Loucy (cell line): Measurements from ENCODE around the gene ACTL8.

Experiments
- EZH2phosphoT487 ChIP-seq: fragments of 200-600 bp; IDR thresholded peaks from 2 replicates; pipeline ENCODE4 v1.6.1; 2018; ENCODE audit warnings: antibody characterized with exemption, mild to moderate bottlenecking, moderate library complexity, borderline replicate concordance
- TF ChIP-seq, protein P1 (sequence below): fragments of 200-600 bp; sonication (generic); conservative IDR thresholded peaks from 2 replicates; pipeline ENCODE4 v1.5.1; 2014; ENCODE audit warnings: mild to moderate bottlenecking, antibody characterized with exemption, low read length

DNA sequence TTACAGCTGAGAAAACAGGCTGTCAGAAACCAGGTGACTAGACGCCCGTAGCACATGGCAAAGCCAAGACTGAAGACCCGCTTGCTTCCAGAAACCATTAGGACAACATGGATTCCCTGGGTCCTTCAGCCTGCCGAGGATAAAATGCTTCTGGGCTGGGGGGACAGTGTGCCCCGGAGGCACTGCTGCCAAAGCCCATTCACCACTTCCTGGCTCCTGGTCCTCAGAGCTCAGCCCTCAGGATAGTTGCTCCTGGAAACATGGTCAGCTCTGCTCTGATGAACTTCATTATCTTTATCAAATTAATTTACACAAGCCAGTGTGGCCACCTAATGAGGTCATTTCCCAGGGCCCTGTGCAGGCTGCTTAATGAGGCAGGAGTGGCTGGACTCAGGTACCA lies 41.1 kb upstream of the ACTL8 start:
- TF ChIP-seq EZH2phosphoT487, result no peak
- TF ChIP-seq, protein P1, sequence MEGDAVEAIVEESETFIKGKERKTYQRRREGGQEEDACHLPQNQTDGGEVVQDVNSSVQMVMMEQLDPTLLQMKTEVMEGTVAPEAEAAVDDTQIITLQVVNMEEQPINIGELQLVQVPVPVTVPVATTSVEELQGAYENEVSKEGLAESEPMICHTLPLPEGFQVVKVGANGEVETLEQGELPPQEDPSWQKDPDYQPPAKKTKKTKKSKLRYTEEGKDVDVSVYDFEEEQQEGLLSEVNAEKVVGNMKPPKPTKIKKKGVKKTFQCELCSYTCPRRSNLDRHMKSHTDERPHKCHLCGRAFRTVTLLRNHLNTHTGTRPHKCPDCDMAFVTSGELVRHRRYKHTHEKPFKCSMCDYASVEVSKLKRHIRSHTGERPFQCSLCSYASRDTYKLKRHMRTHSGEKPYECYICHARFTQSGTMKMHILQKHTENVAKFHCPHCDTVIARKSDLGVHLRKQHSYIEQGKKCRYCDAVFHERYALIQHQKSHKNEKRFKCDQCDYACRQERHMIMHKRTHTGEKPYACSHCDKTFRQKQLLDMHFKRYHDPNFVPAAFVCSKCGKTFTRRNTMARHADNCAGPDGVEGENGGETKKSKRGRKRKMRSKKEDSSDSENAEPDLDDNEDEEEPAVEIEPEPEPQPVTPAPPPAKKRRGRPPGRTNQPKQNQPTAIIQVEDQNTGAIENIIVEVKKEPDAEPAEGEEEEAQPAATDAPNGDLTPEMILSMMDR, result no peak
